H1 (cell line): Measurements from ENCODE around the gene YWHAB. TPM values are rescaled to one million over a fixed set of nuclear protein-coding genes. Genes with fewer than 3 reads are reported as not detected.

Experiments used
- CTCF ChIA-PET: fragments of 300-600 bp; sonication (Branson Sonifier 250); formaldehyde crosslinking; loops from one replicate; lab custom pipeline; 2021; ENCODE audit not compliant: partially characterized antibody; lab: Charles Lee
- POLR2A ChIA-PET: fragments of 300-600 bp; sonication (Branson Sonifier 250); formaldehyde crosslinking; loops from one replicate; lab custom pipeline; 2021; ENCODE audit warnings: inconsistent platforms; ENCODE audit not compliant: partially characterized antibody; lab: Charles Lee
- DNase-seq, 2 experiments: peaks; one replicate each; pipeline versions ENCODE4 v3.0.0 to v3.0.0-alpha.2; 2010 to 2022; ENCODE audit warnings: low spot score in 2 of 2, low read depth in 1 of 2, mixed read lengths in 1 of 2
- FAIRE-seq: peaks from 2 replicates; lab custom pipeline; 2011; peaks lifted over from hg19 to GRCh38; lab: Jason Lieb, UNC
- H2AFZ ChIP-seq: 2 replicates; pipeline ENCODE4 v1.8.1; 2012; ENCODE audit warnings: low read length, inconsistent platforms
- H2AK5ac ChIP-seq: 2 replicates; pipeline ENCODE4 v1.6.1; 2013; ENCODE audit warnings: low read depth, low read length
- H2BK120ac ChIP-seq: replicated peaks from 2 replicates; pipeline ENCODE3; 2013; ENCODE audit warnings: low read depth, low read length, inconsistent platforms
- H2BK12ac ChIP-seq: 2 replicates; pipeline ENCODE4 v1.6.1; 2013; ENCODE audit warnings: low read depth, low read length
- H2BK15ac ChIP-seq: 2 replicates; pipeline ENCODE4 v1.6.1; 2013; ENCODE audit warnings: low read length
- H2BK20ac ChIP-seq: 2 replicates; pipeline ENCODE4 v1.6.1; 2013; ENCODE audit warnings: low read length
- H2BK5ac ChIP-seq: 2 replicates; pipeline ENCODE4 v1.6.1; 2013; ENCODE audit warnings: low read depth, low read length
- H3K14ac ChIP-seq: 2 replicates; pipeline ENCODE4 v1.6.1; 2013; ENCODE audit warnings: inconsistent platforms; ENCODE audit not compliant: insufficient read length
- H3K18ac ChIP-seq: 2 replicates; pipeline ENCODE4 v1.6.1; 2013; ENCODE audit warnings: low read length; ENCODE audit errors: extremely low read depth
- H3K23ac ChIP-seq: 2 replicates; pipeline ENCODE4 v1.6.1; 2013; ENCODE audit warnings: inconsistent platforms; ENCODE audit not compliant: insufficient read length
- H3K23me2 ChIP-seq: 2 replicates; pipeline ENCODE4 v1.6.1; 2013; ENCODE audit warnings: low read depth, low read length
- H3K27ac ChIP-seq: 2 replicates; pipeline ENCODE4 v1.6.1; 2011; ENCODE audit warnings: low read depth, low read length, inconsistent platforms
- H3K27me3 ChIP-seq, 4 experiments: replicated peaks in 1 of 4; 1 replicate in 1 of 4; 2 replicates in 3 of 4; pipeline versions ENCODE4 v1.6.1 to v1.8.1; 2011 to 2013; ENCODE audit warnings: low read length in 3 of 4, mild to moderate bottlenecking in 3 of 4, inconsistent platforms in 2 of 4, mixed read lengths in 2 of 4, moderate library complexity in 1 of 4; ENCODE audit not compliant: control insufficient read depth in 3 of 4, insufficient read depth in 3 of 4; ENCODE audit errors: extremely low read depth in 1 of 4
- H3K36me3 ChIP-seq, 4 experiments: 2 replicates each; pipeline versions ENCODE4 v1.6.1 to v1.8.1; 2011 to 2013; ENCODE audit warnings: mild to moderate bottlenecking in 4 of 4, low read length in 3 of 4, moderate library complexity in 2 of 4, control low read depth in 1 of 4, inconsistent platforms in 1 of 4; ENCODE audit not compliant: insufficient read depth in 4 of 4, control insufficient read depth in 2 of 4
- H3K4ac ChIP-seq: replicated peaks from 2 replicates; pipeline ENCODE3; 2013; ENCODE audit warnings: low read length, low read depth, mixed read lengths, inconsistent platforms; ENCODE audit not compliant: insufficient read length
- H3K4me1 ChIP-seq, 4 experiments: replicated peaks in 1 of 4; 1 replicate in 1 of 4; 2 replicates in 3 of 4; pipeline versions ENCODE4 v1.6.1 to v1.8.1; 2011 to 2013; ENCODE audit warnings: low read length in 3 of 4, inconsistent platforms in 2 of 4, mixed read lengths in 1 of 4; ENCODE audit not compliant: insufficient read depth in 4 of 4, control insufficient read depth in 3 of 4
- H3K4me2 ChIP-seq, 2 experiments: 2 replicates each; pipeline versions ENCODE4 v1.6.1 to v1.8.1; 2011 to 2013; ENCODE audit warnings: low read depth in 2 of 2, low read length in 2 of 2, control low read depth in 1 of 2, inconsistent platforms in 1 of 2, mild to moderate bottlenecking in 1 of 2; ENCODE audit not compliant: insufficient read depth in 1 of 2
- H3K4me3 ChIP-seq, 4 experiments: fragments of 200-600, 300-600 bp in 1 of 4; sonication (generic), shearing (Covaris generic), sonication (Bioruptor Twin) in 1 of 4; 2 replicates each; pipeline versions ENCODE4 v1.5.1 to v1.8.1; 2011 to 2016; ENCODE audit warnings: low read length in 4 of 4, low read depth in 3 of 4, control low read depth in 2 of 4, inconsistent platforms in 2 of 4, mild to moderate bottlenecking in 2 of 4, mixed read lengths in 1 of 4, moderate library complexity in 1 of 4; ENCODE audit not compliant: insufficient read depth in 2 of 4; ENCODE audit errors: extremely low read depth in 1 of 4
- H3K56ac ChIP-seq: replicated peaks from 2 replicates; pipeline ENCODE3; 2013; ENCODE audit warnings: low read depth, mild to moderate bottlenecking, mixed read lengths, low read length, inconsistent platforms; ENCODE audit not compliant: insufficient read length
- H3K79me1 ChIP-seq: 2 replicates; pipeline ENCODE4 v1.6.1; 2013; ENCODE audit warnings: low read depth, low read length, control low read depth
- H3K79me2 ChIP-seq, 2 experiments: 2 replicates each; pipeline versions ENCODE4 v1.6.1 to v1.8.1; 2012 to 2013; ENCODE audit warnings: low read length in 2 of 2, mild to moderate bottlenecking in 2 of 2, inconsistent platforms in 1 of 2; ENCODE audit not compliant: insufficient read depth in 2 of 2, control insufficient read depth in 1 of 2
- H3K9ac ChIP-seq, 4 experiments: replicated peaks in 1 of 4; 1 replicate in 1 of 4; 2 replicates in 3 of 4; pipeline versions ENCODE4 v1.6.1 to v1.8.1; 2011 to 2013; ENCODE audit warnings: low read depth in 3 of 4, low read length in 3 of 4, control low read depth in 2 of 4, mild to moderate bottlenecking in 2 of 4, moderate library complexity in 2 of 4, inconsistent platforms in 1 of 4; ENCODE audit errors: extremely low read depth in 1 of 4
- H3K9me3 ChIP-seq, 2 experiments: 2 replicates each; pipeline versions ENCODE4 v1.6.1 to v1.8.1; 2012 to 2013; ENCODE audit warnings: mild to moderate bottlenecking in 2 of 2, moderate library complexity in 2 of 2, control low read depth in 1 of 2, inconsistent platforms in 1 of 2, low read depth in 1 of 2, low read length in 1 of 2, mixed read lengths in 1 of 2; ENCODE audit not compliant: insufficient read depth in 2 of 2
- H4K20me1 ChIP-seq, 2 experiments: replicated peaks in 1 of 2; 2 replicates each; pipeline versions ENCODE3 to v1.8.1; 2011 to 2013; ENCODE audit warnings: inconsistent platforms in 2 of 2, low read length in 2 of 2, mild to moderate bottlenecking in 1 of 2; ENCODE audit not compliant: insufficient read depth in 2 of 2, control insufficient read depth in 1 of 2
- H4K5ac ChIP-seq: 2 replicates; pipeline ENCODE4 v1.6.1; 2013; ENCODE audit warnings: low read length, low read depth, mixed read lengths, inconsistent platforms; ENCODE audit not compliant: insufficient read length
- H4K8ac ChIP-seq: 2 replicates; pipeline ENCODE4 v1.8.0; 2013; ENCODE audit warnings: mild to moderate bottlenecking, moderate library complexity, low read length, inconsistent platforms; ENCODE audit not compliant: insufficient read depth; ENCODE audit errors: extremely low read depth
- H4K91ac ChIP-seq: replicated peaks from 2 replicates; pipeline ENCODE3; 2013; ENCODE audit warnings: low read length, mixed read lengths, inconsistent platforms; ENCODE audit not compliant: insufficient read length
- HDAC6 ChIP-seq: IDR thresholded peaks from one replicate; pipeline ENCODE4 v1.7.1; 2012; ENCODE audit warnings: low read depth, mild to moderate bottlenecking, inconsistent platforms, low read length, moderate library complexity
- MAFK ChIP-seq: IDR thresholded peaks from 2 replicates; pipeline ENCODE4 v1.6.1; 2012; ENCODE audit warnings: low read depth, mild to moderate bottlenecking, improper control_type of control experiment, low read length
- WGBS, 2 experiments: shearing (Covaris generic) in 1 of 2; methylation state at CpG; one replicate each; pipeline versions ENCODE4 v1.1.6 to v1.1.7; 2013 to 2015; ENCODE audit warnings: low lambda C conversion rate in 2 of 2, mixed read lengths in 2 of 2, inconsistent platforms in 1 of 2, low coverage in 1 of 2, missing lambda C conversion rate in 1 of 2; ENCODE audit not compliant: insufficient replicate concordance in 2 of 2, insufficient coverage in 1 of 2, insufficient read length in 1 of 2; ENCODE audit errors: extremely low coverage in 1 of 2, missing lambda C conversion rate in 1 of 2; 5-methylcytosine and 5-hydroxymethylcytosine counted together
- polyA plus RNA-seq, 7 experiments: library from polyadenylated mRNA; depleted of rRNA in 3 of 7; stranded (reverse) in 5 of 7; unstranded in 2 of 7; fragments of >200 nt in 5 of 7; fragments of 200-250 nt in 2 of 7; gene quantifications; 1 replicate in 5 of 7; 2 replicates in 1 of 7; 4 replicates in 1 of 7; pipeline versions ENCODE4 v1.2.1 to v1.2.3, GENCODE V29; 2011 to 2013; ENCODE audit warnings: missing spikeins in 2 of 7, mixed read lengths in 2 of 7
- total RNA-seq: library from RNA; stranded (reverse); fragmentation: NEBNext Ultra II Directional; extraction: Animal tissue kit (Norgen Biotek cat#: 25700); gene quantifications from 2 replicates; pipeline ENCODE4 v1.2.1, GENCODE V29; 2021

YWHAB gene
- total and polyA plus RNA-seq, 2 of the 8 experiments (the other 6 are each of a cell fraction or from before 2014, with no cell fraction given), result 72.9 to 256 TPM

- Histone ChIP-seq H4K20me1 (no peaks in the 10 kb centered on the region), H3K27ac (no peak overlapping the region), H2BK20ac (no peak overlapping the region), H2BK15ac (peak overlapping the region; percentile 65; the same call in 1 of the 2 replicates), H3K36me3 (no peaks in the 10 kb centered on the region), H3K9ac (no peak overlapping the region), H3K4me2 (no peak overlapping the region), H2BK5ac (no peak overlapping the region), H4K5ac (no peak overlapping the region), H4K8ac (no peak overlapping the region), H3K4ac (no peak overlapping the region), H3K14ac (no peak overlapping the region), H2BK12ac (no peak overlapping the region), H3K79me1 (no peaks in the 10 kb centered on the region), H3K18ac (no peak overlapping the region), H2BK120ac (no peak overlapping the region), H3K27me3 (no peaks in the 10 kb centered on the region), H2AFZ (no peak overlapping the region), H3K4me3 (no peak overlapping the region), H3K56ac (no peak overlapping the region), H3K9me3 (no peaks in the 10 kb centered on the region), H2AK5ac (no peak overlapping the region), H3K23me2 (no peaks in the 10 kb centered on the region), H3K23ac (no peak overlapping the region), H4K91ac (no peak overlapping the region), H3K79me2 (no peaks in the 10 kb centered on the region), H3K4me1 (no peaks in the 10 kb centered on the region)
- ChIA-PET CTCF (interaction anchor here (0.6 to 5.3 kb wide), 28 partner anchors 13 to 233 kb away, joined by 3 to 97 read pairs (median 4); partner anchors contain the start of gene KCNK15), POLR2A (no interaction called here)
- FAIRE-seq (no peak), DNase-seq (no peak)
- 84% methylated on average over 8 of the region's 8 CpGs; no CpG with 5 or more reads in 1 of the 2 experiments for WGBS, 2 experiments
- peak; percentile 71 for TF ChIP-seq MAFK
- no peak for TF ChIP-seq HDAC6
Measured at GRCh38 chr20:44866703-44867335, 18.7 kb upstream of the YWHAB start.
